SK-N-SH treated with all-trans-retinoic acid at 6 μM for 48 hours (cell line): ENCODE results near the gene TACC3.

Experiments used
- ARNTL ChIP-seq: fragments of 450-650 bp; formaldehyde crosslinking; IDR thresholded peaks from 2 replicates; pipeline ENCODE4 v1.5.0; 2020; ENCODE audit warnings: low read depth, mild to moderate bottlenecking, moderate library complexity, borderline replicate concordance
- CSDC2 ChIP-seq: fragments of 250-450 bp; sonication (Bioruptor Pico); IDR thresholded peaks from 2 replicates; pipeline ENCODE4 v1.5.0; 2020; ENCODE audit warnings: mild to moderate bottlenecking, moderate library complexity
- RARB ChIP-seq: fragments of 250-450 bp; sonication (Bioruptor Pico); IDR thresholded peaks from 2 replicates; pipeline ENCODE4 v1.8.0; 2021; ENCODE audit warnings: mild to moderate bottlenecking, moderate library complexity
- ZFP30 ChIP-seq: fragments of 450-650 bp; formaldehyde crosslinking; IDR thresholded peaks from 2 replicates; pipeline ENCODE4 v1.5.0; 2022; ENCODE audit warnings: mild to moderate bottlenecking, moderate library complexity
- TF ChIP-seq, protein P1 (sequence below): fragments of 250-450 bp; sonication (Bioruptor Pico); IDR thresholded peaks from 2 replicates; pipeline ENCODE4 v1.8.0; 2021; ENCODE audit warnings: low read depth, mild to moderate bottlenecking, moderate library complexity, borderline replicate concordance
- TF ChIP-seq, protein P2 (sequence below): fragments of 250-450 bp; sonication (Bioruptor Pico); IDR thresholded peaks from 2 replicates; pipeline ENCODE4 v1.8.0; 2020; ENCODE audit warnings: mild to moderate bottlenecking, moderate library complexity, borderline replicate concordance
- TF ChIP-seq, protein P3 (sequence below): fragments of 250-450 bp; sonication (Bioruptor Pico); IDR thresholded peaks from 2 replicates; pipeline ENCODE4 v1.5.0; 2020; ENCODE audit warnings: mild to moderate bottlenecking, moderate library complexity

DNA sequence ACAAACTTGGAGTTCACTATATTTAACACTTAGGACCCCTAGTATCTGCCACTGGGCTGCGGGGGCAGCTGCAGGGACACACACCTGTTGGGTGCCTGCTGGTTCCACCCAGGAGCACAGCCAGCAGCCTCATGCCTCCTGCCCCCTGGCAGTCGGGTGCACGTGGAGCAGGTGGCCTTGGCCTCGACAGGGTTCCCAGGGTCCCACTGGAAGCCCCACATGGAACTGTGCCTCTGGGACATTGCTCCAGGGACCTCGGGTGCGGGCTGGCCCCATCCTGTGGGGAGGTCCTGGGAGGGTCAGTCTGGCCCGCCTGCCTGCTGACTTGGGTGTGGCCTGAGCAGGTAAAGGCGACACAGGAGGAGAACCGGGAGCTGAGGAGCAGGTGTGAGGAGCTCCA lies 18.0 kb downstream of the TACC3 start:
- TF ChIP-seq, protein P1, sequence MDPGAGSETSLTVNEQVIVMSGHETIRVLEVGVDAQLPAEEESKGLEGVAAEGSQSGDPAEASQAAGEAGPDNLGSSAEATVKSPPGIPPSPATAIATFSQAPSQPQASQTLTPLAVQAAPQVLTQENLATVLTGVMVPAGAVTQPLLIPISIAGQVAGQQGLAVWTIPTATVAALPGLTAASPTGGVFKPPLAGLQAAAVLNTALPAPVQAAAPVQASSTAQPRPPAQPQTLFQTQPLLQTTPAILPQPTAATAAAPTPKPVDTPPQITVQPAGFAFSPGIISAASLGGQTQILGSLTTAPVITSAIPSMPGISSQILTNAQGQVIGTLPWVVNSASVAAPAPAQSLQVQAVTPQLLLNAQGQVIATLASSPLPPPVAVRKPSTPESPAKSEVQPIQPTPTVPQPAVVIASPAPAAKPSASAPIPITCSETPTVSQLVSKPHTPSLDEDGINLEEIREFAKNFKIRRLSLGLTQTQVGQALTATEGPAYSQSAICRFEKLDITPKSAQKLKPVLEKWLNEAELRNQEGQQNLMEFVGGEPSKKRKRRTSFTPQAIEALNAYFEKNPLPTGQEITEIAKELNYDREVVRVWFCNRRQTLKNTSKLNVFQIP (CRISPR knock-in tag), result no peak
- TF ChIP-seq ARNTL (no peak), CSDC2 (CRISPR knock-in tag) (no peak), ZFP30 (CRISPR knock-in tag) (no peak), RARB (CRISPR knock-in tag) (no peak)
- TF ChIP-seq, protein P2, sequence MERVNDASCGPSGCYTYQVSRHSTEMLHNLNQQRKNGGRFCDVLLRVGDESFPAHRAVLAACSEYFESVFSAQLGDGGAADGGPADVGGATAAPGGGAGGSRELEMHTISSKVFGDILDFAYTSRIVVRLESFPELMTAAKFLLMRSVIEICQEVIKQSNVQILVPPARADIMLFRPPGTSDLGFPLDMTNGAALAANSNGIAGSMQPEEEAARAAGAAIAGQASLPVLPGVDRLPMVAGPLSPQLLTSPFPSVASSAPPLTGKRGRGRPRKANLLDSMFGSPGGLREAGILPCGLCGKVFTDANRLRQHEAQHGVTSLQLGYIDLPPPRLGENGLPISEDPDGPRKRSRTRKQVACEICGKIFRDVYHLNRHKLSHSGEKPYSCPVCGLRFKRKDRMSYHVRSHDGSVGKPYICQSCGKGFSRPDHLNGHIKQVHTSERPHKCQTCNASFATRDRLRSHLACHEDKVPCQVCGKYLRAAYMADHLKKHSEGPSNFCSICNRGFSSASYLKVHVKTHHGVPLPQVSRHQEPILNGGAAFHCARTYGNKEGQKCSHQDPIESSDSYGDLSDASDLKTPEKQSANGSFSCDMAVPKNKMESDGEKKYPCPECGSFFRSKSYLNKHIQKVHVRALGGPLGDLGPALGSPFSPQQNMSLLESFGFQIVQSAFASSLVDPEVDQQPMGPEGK, result no peak
- TF ChIP-seq, protein P3, sequence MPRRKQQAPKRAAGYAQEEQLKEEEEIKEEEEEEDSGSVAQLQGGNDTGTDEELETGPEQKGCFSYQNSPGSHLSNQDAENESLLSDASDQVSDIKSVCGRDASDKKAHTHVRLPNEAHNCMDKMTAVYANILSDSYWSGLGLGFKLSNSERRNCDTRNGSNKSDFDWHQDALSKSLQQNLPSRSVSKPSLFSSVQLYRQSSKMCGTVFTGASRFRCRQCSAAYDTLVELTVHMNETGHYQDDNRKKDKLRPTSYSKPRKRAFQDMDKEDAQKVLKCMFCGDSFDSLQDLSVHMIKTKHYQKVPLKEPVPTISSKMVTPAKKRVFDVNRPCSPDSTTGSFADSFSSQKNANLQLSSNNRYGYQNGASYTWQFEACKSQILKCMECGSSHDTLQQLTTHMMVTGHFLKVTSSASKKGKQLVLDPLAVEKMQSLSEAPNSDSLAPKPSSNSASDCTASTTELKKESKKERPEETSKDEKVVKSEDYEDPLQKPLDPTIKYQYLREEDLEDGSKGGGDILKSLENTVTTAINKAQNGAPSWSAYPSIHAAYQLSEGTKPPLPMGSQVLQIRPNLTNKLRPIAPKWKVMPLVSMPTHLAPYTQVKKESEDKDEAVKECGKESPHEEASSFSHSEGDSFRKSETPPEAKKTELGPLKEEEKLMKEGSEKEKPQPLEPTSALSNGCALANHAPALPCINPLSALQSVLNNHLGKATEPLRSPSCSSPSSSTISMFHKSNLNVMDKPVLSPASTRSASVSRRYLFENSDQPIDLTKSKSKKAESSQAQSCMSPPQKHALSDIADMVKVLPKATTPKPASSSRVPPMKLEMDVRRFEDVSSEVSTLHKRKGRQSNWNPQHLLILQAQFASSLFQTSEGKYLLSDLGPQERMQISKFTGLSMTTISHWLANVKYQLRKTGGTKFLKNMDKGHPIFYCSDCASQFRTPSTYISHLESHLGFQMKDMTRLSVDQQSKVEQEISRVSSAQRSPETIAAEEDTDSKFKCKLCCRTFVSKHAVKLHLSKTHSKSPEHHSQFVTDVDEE (CRISPR knock-in tag), result no peak
